ENCODE data around the gene CHN1.

CHN1 gene

DNA sequence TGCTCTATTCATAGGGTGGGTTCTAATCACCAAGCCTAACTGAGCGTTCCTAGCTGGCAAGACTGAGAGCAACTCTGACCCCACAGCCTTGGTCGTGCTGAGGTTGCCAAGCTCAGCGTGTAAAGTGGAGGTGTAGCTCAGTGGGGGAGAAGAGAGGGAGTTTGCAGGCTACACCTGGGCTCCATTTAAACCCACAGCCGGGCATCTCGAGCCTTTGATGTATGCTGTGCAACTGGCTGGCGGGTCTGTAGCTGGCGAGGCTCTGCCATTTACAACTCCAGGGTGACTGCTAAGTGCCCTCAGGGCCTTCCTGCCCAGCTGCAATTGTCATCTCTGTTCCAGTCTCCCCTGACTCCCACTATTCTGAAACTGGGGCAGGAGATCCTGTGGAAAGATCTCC, 220.9 kb downstream of the CHN1 start:
- Histone ChIP-seq H3K4me3 (ENCODE audit: insufficient read depth in 1 of 2, low read depth in 1 of 2, low read length in 2 of 2) (no peak overlapping the region), H3K9me3 (ENCODE audit: control insufficient read depth, low read length) (no peaks in the 10 kb centered on the region), H4K91ac (ENCODE audit: low read length) (peak overlapping the region; percentile 78), H3K4ac (ENCODE audit: low read depth in 1 of 2, low read length in 2 of 2) (peak overlapping the region in 1 of 2 experiments; percentile 73), H3K14ac (ENCODE audit: low read length in 2 of 2) (no peak overlapping the region), H3K4me2 (ENCODE audit: low read length, poor library complexity, severe bottlenecking) (no peak overlapping the region), H2AK5ac (ENCODE audit: low read length, severe bottlenecking) (no peak overlapping the region), H3K23ac (ENCODE audit: low read length in 2 of 2) (no peak overlapping the region), H2BK12ac (ENCODE audit: low read length in 2 of 2) (peak overlapping the region in 1 of 2 experiments; percentile 74), H2BK5ac (ENCODE audit: low read depth, low read length, poor library complexity, severe bottlenecking) (no peak overlapping the region), H3K27ac (ENCODE audit: low read length, poor library complexity, severe bottlenecking) (no peak overlapping the region), H3K18ac (ENCODE audit: low read depth in 1 of 2, low read length in 2 of 2) (peak overlapping the region in 1 of 2 experiments; percentile 48), H2AFZ (ENCODE audit: low read depth, low read length) (no peak overlapping the region), H2BK15ac (ENCODE audit: low read depth, poor library complexity, severe bottlenecking) (no peak overlapping the region), H3K9ac (ENCODE audit: low read length) (no peak overlapping the region), H4K8ac (ENCODE audit: low read length) (no peak overlapping the region), H3K36me3 (ENCODE audit: control insufficient read depth in 1 of 2, insufficient read depth in 2 of 2, low read depth in 1 of 2, low read length in 2 of 2) (no peaks in the 10 kb centered on the region), H3K27me3 (ENCODE audit: control insufficient read depth in 1 of 2, insufficient read depth in 1 of 2, low read length in 2 of 2) (no peaks in the 10 kb centered on the region), H2BK120ac (ENCODE audit: low read depth, low read length) (no peak overlapping the region), H3K79me1 (replicated peaks; ENCODE audit: low read length, poor library complexity, severe bottlenecking) (no peaks in the 10 kb centered on the region), H3K4me1 (ENCODE audit: control insufficient read depth, insufficient read depth, low read depth, low read length) (peaks cover 15% of the 10 kb centered on the region)
- 95% methylated on average over 6 of the region's 7 CpGs for WGBS
- no peak for DNase-seq

DNA sequence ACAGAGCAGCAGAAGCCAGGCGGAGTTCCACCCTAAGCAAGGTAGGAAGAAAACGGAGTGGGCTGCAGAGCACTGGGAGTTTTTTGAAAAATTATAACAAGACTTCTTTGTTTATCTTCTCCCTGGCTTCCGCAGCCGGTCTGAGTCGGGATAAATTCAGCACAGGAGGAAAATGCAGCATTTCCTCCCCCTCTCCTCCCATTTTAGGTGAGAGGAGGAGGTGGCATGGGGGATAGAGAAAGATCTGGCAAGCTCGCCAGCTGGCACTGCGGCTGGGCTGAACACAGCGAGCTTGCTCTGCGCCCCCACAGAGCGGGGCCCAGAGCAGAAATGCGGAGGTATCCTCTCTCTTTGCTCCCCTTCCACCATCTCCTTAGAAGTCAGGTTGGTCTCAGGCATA, 223.2 kb downstream of the CHN1 start:
- Histone ChIP-seq H2BK120ac (ENCODE audit: low read depth, low read length) (no peak overlapping the region), H3K9ac (ENCODE audit: low read length) (no peak overlapping the region), H2AK5ac (ENCODE audit: low read length, severe bottlenecking) (no peak overlapping the region), H3K79me1 (replicated peaks; ENCODE audit: low read length, poor library complexity, severe bottlenecking) (no peaks in the 10 kb centered on the region), H3K36me3 (ENCODE audit: control insufficient read depth in 1 of 2, insufficient read depth in 2 of 2, low read depth in 1 of 2, low read length in 2 of 2) (no peaks in the 10 kb centered on the region), H3K4me1 (ENCODE audit: control insufficient read depth, insufficient read depth, low read depth, low read length) (peaks cover 13% of the 10 kb centered on the region), H3K4me2 (ENCODE audit: low read length, poor library complexity, severe bottlenecking) (no peak overlapping the region), H3K27me3 (ENCODE audit: control insufficient read depth in 1 of 2, insufficient read depth in 1 of 2, low read length in 2 of 2) (no peaks in the 10 kb centered on the region), H3K4me3 (ENCODE audit: insufficient read depth in 1 of 2, low read depth in 1 of 2, low read length in 2 of 2) (no peak overlapping the region), H3K4ac (ENCODE audit: low read depth in 1 of 2, low read length in 2 of 2) (no peak overlapping the region), H3K14ac (ENCODE audit: low read length in 2 of 2) (no peak overlapping the region), H2AFZ (ENCODE audit: low read depth, low read length) (no peak overlapping the region), H3K18ac (ENCODE audit: low read depth in 1 of 2, low read length in 2 of 2) (no peak overlapping the region), H2BK5ac (ENCODE audit: low read depth, low read length, poor library complexity, severe bottlenecking) (no peak overlapping the region), H2BK15ac (ENCODE audit: low read depth, poor library complexity, severe bottlenecking) (no peak overlapping the region), H4K91ac (ENCODE audit: low read length) (no peak overlapping the region), H2BK12ac (ENCODE audit: low read length in 2 of 2) (no peak overlapping the region), H3K27ac (ENCODE audit: low read length, poor library complexity, severe bottlenecking) (no peak overlapping the region), H4K8ac (ENCODE audit: low read length) (no peak overlapping the region), H3K23ac (ENCODE audit: low read length in 2 of 2) (no peak overlapping the region), H3K9me3 (ENCODE audit: control insufficient read depth, low read length) (no peaks in the 10 kb centered on the region)
- WGBS, result 95% methylated on average over 3 of the region's 11 CpGs
- DNase-seq, result no peak

DNA sequence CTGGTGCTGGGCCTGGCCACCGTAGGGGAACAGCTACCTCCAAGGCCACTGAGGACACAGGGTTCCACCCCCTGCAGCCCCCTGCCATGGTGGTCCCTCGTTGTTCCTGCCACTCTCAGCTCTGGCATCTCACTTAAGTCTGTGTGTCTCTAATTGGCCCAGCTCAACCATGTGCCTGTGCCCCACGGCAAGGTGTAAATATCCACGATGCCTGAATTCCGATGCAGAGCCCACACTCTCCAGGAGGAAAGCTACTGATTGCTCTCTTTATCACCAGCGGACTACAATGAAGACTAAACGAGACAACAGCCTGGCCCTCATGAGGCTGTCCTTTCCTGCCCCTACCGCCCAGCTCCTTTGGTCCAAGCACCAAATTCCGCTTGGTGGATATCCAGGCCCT, 223.9 kb downstream of the CHN1 start:
- H3K27me3 ChIP-seq (ENCODE audit: control insufficient read depth in 1 of 2, insufficient read depth in 1 of 2, low read length in 2 of 2), result no peaks in the 10 kb centered on the region
- H3K4ac ChIP-seq (ENCODE audit: low read depth in 1 of 2, low read length in 2 of 2), result no peak overlapping the region
- H3K18ac ChIP-seq (ENCODE audit: low read depth in 1 of 2, low read length in 2 of 2), result no peak overlapping the region
- peaks cover 10% of the 10 kb centered on the region for H3K4me1 ChIP-seq (ENCODE audit: control insufficient read depth, insufficient read depth, low read depth, low read length)
- no peak for DNase-seq
- no peak overlapping the region for H3K14ac ChIP-seq (ENCODE audit: low read length in 2 of 2)
- H4K91ac ChIP-seq (ENCODE audit: low read length), result peak overlapping the region; percentile 6
- H2BK5ac ChIP-seq (ENCODE audit: low read depth, low read length, poor library complexity, severe bottlenecking), result no peak overlapping the region
- 86% methylated on average over 9 of the region's 9 CpGs for WGBS
- H3K4me3 ChIP-seq (ENCODE audit: insufficient read depth in 1 of 2, low read depth in 1 of 2, low read length in 2 of 2), result no peak overlapping the region
- H3K36me3 ChIP-seq (ENCODE audit: control insufficient read depth in 1 of 2, insufficient read depth in 2 of 2, low read depth in 1 of 2, low read length in 2 of 2), result no peaks in the 10 kb centered on the region
- peak overlapping the region; percentile 4 for H2BK15ac ChIP-seq (ENCODE audit: low read depth, poor library complexity, severe bottlenecking)
- no peak overlapping the region for H4K8ac ChIP-seq (ENCODE audit: low read length)
- no peak overlapping the region for H3K23ac ChIP-seq (ENCODE audit: low read length in 2 of 2)
- no peak overlapping the region for H2AK5ac ChIP-seq (ENCODE audit: low read length, severe bottlenecking)
- H3K79me1 ChIP-seq (replicated peaks; ENCODE audit: low read length, poor library complexity, severe bottlenecking), result no peaks in the 10 kb centered on the region
- H3K9me3 ChIP-seq (ENCODE audit: control insufficient read depth, low read length), result no peaks in the 10 kb centered on the region
- no peak overlapping the region for H3K4me2 ChIP-seq (ENCODE audit: low read length, poor library complexity, severe bottlenecking)
- no peak overlapping the region for H2BK120ac ChIP-seq (ENCODE audit: low read depth, low read length)
- peak overlapping the region in 1 of 2 experiments; percentile 17 for H2BK12ac ChIP-seq (ENCODE audit: low read length in 2 of 2)
- no peak overlapping the region for H3K27ac ChIP-seq (ENCODE audit: low read length, poor library complexity, severe bottlenecking)
- no peak overlapping the region for H3K9ac ChIP-seq (ENCODE audit: low read length)
- H2AFZ ChIP-seq (ENCODE audit: low read depth, low read length), result no peak overlapping the region

DNA sequence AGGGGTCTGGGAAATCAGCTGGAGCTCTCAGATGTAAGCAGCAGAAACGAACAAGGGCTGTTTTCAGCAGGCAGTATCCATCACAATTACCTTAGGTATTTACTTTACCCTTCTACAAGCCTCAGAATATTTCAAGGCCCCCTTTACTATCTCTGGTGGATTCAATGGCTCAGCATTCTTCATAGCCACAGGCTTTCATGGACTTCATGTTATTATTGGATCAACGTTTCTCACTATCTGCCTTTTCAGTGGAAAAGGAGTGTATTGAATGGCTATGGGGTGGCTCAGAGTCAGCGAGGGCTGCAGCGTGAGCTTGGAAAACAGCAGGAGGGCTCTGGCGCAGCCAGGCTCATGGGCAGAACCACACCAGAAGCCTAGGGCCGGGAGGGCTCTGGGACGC, 224.3 kb downstream of the CHN1 start:
- H3K27ac ChIP-seq (ENCODE audit: low read length, poor library complexity, severe bottlenecking), result no peak overlapping the region
- no peaks in the 10 kb centered on the region for H3K9me3 ChIP-seq (ENCODE audit: control insufficient read depth, low read length)
- no peak overlapping the region for H3K14ac ChIP-seq (ENCODE audit: low read length in 2 of 2)
- H3K4me2 ChIP-seq (ENCODE audit: low read length, poor library complexity, severe bottlenecking), result no peak overlapping the region
- DNase-seq, result no peak
- no peak overlapping the region for H2BK5ac ChIP-seq (ENCODE audit: low read depth, low read length, poor library complexity, severe bottlenecking)
- no peak overlapping the region for H2AFZ ChIP-seq (ENCODE audit: low read depth, low read length)
- H2BK12ac ChIP-seq (ENCODE audit: low read length in 2 of 2), result no peak overlapping the region
- H2BK120ac ChIP-seq (ENCODE audit: low read depth, low read length), result no peak overlapping the region
- no peaks in the 10 kb centered on the region for H3K36me3 ChIP-seq (ENCODE audit: control insufficient read depth in 1 of 2, insufficient read depth in 2 of 2, low read depth in 1 of 2, low read length in 2 of 2)
- H3K4me3 ChIP-seq (ENCODE audit: insufficient read depth in 1 of 2, low read depth in 1 of 2, low read length in 2 of 2), result no peak overlapping the region
- no peak overlapping the region for H3K4ac ChIP-seq (ENCODE audit: low read depth in 1 of 2, low read length in 2 of 2)
- peak overlapping the region; percentile 4 for H2BK15ac ChIP-seq (ENCODE audit: low read depth, poor library complexity, severe bottlenecking)
- no peaks in the 10 kb centered on the region for H3K79me1 ChIP-seq (replicated peaks; ENCODE audit: low read length, poor library complexity, severe bottlenecking)
- no peak overlapping the region for H3K9ac ChIP-seq (ENCODE audit: low read length)
- no peak overlapping the region for H3K18ac ChIP-seq (ENCODE audit: low read depth in 1 of 2, low read length in 2 of 2)
- no peak overlapping the region for H4K8ac ChIP-seq (ENCODE audit: low read length)
- no peak overlapping the region for H3K23ac ChIP-seq (ENCODE audit: low read length in 2 of 2)
- WGBS, result 90% methylated on average over 7 of the region's 7 CpGs
- H4K91ac ChIP-seq (ENCODE audit: low read length), result peak overlapping the region; percentile 6
- no peaks in the 10 kb centered on the region for H3K27me3 ChIP-seq (ENCODE audit: control insufficient read depth in 1 of 2, insufficient read depth in 1 of 2, low read length in 2 of 2)
- peaks cover 11% of the 10 kb centered on the region for H3K4me1 ChIP-seq (ENCODE audit: control insufficient read depth, insufficient read depth, low read depth, low read length)
- no peak overlapping the region for H2AK5ac ChIP-seq (ENCODE audit: low read length, severe bottlenecking)
